NOMO-1 treated with DMSO at 0.1 percent for 48 hours (cell line): ENCODE measurements around the gene MARCHF6.
A peak's percentile ranks its signal among the peaks of the same experiment; 100 is the strongest.
"Not testable (repeated sequence)": the region's sequence is repeated elsewhere in the genome, so short reads cannot be mapped to it uniquely, and the experiment has no call there.

ENCODE experiments used
- DNase-seq: peaks from one replicate; lab custom pipeline; 2025; ENCODE audit not compliant: unreplicated experiment; lab: John Stamatoyannopoulos, UW

Gene MARCHF6

GRCh38 chr5:10374046-10375022 lies 20.8 kb downstream of the MARCHF6 start:
- DNase-seq: no peak

GRCh38 chr5:10375146-10375545 lies 21.7 kb downstream of the MARCHF6 start:
- DNase-seq: not testable (repeated sequence)

GRCh38 chr5:10376544-10376943 lies 23.0 kb downstream of the MARCHF6 start:
- no peak for DNase-seq

GRCh38 chr5:10377081-10377480 lies 23.6 kb downstream of the MARCHF6 start:
- DNase-seq: no peak

GRCh38 chr5:10381803-10382202 lies 28.3 kb downstream of the MARCHF6 start:
- DNase-seq: no peak

- DNase-seq: no peak
Observed at GRCh38 chr5:10384483-10384882, 31.0 kb downstream of the MARCHF6 start.

GRCh38 chr5:10387690-10388089 lies 34.2 kb downstream of the MARCHF6 start:
- DNase-seq: peak; percentile 83

GRCh38 chr5:10391130-10391529 lies 37.6 kb downstream of the MARCHF6 start:
- DNase-seq: no peak

GRCh38 chr5:10392567-10393328 lies 39.3 kb downstream of the MARCHF6 start:
- not testable (repeated sequence) for DNase-seq

- DNase-seq: no peak
Observed at GRCh38 chr5:10393491-10393890, 40.0 kb downstream of the MARCHF6 start.

- no peak for DNase-seq
Observed at GRCh38 chr5:10396552-10396951, 43.1 kb downstream of the MARCHF6 start.

GRCh38 chr5:10399839-10400238 lies 46.3 kb downstream of the MARCHF6 start:
- DNase-seq: no peak

GRCh38 chr5:10400411-10400810 lies 46.9 kb downstream of the MARCHF6 start:
- no peak for DNase-seq

- no peak for DNase-seq
Observed at GRCh38 chr5:10400831-10401230, 47.3 kb downstream of the MARCHF6 start.

- DNase-seq: peak; percentile 12
Observed at GRCh38 chr5:10401498-10401897, 48.0 kb downstream of the MARCHF6 start.
